ENCODE results near the gene IL1A. TPM values are rescaled to one million over a fixed set of nuclear protein-coding genes. Genes with fewer than 3 reads are reported as not detected.
A peak's percentile ranks its signal among the peaks of the same experiment; 100 is the strongest.

The IL1A gene
- total RNA-seq, 1 experiment from 2014 or later, result not detected

- Histone ChIP-seq H3K4me3 (no peak overlapping the region), H3K27ac (0 out of 2 replicates have a peak overlapping the region, but pooled peaks have one; percentile 16), H3K4me1 (peaks cover 13% of the 10 kb centered on the region), H3K9me3 (replicated peaks) (no peaks in the 10 kb centered on the region), H3K27me3 (no peaks in the 10 kb centered on the region), H3K36me3 (no peaks in the 10 kb centered on the region)
- no peak for DNase-seq
Measured at GRCh38 chr2:112767693-112768330, 16.5 kb downstream of the IL1A start.

- Histone ChIP-seq H3K36me3 (peaks cover 17% of the 10 kb centered on the region), H3K27me3 (no peaks in the 10 kb centered on the region), H3K4me3 (peak overlapping the region; percentile 86), H3K9me3 (replicated peaks) (no peaks in the 10 kb centered on the region), H3K27ac (peak overlapping the region; percentile 82; the same call in 1 of the 2 replicates), H3K4me1 (peaks cover 13% of the 10 kb centered on the region)
- peak in 1 of 2 experiments; percentile 28 for DNase-seq
Measured at GRCh38 chr2:112765251-112765650, 19.0 kb downstream of the IL1A start.

GRCh38 chr2:112764071-112765044, 19.9 kb downstream of the IL1A start, which contains the start of gene CKAP2L:
CKAP2L (minus strand) TSS chr2:112764609; CDS start chr2:112764598, 11 bp downstream.
- Histone ChIP-seq H3K27ac (peak within 1 kb of the TSS; percentile 82), H3K4me3 (peak within 1 kb of the TSS; percentile 86), H3K4me1 (peaks cover 13% of the 10 kb centered on the region), H3K9me3 (replicated peaks) (no peaks in the 10 kb centered on the region), H3K27me3 (no peaks in the 10 kb centered on the region), H3K36me3 (peaks cover 26% of the 10 kb centered on the region)
- peak; percentile 98 to 99 for DNase-seq

- Histone ChIP-seq H3K36me3 (peaks cover 44% of the 10 kb centered on the region), H3K4me3 (no peak overlapping the region), H3K4me1 (no peaks in the 10 kb centered on the region; the same call in 1 of the 2 replicates), H3K27ac (no peak overlapping the region), H3K27me3 (no peaks in the 10 kb centered on the region), H3K9me3 (replicated peaks) (no peaks in the 10 kb centered on the region)
- DNase-seq, result no peak
Measured at GRCh38 chr2:112762276-112762675, 22.0 kb downstream of the IL1A start.

- Histone ChIP-seq H3K4me3 (no peak overlapping the region), H3K36me3 (peaks cover 63% of the 10 kb centered on the region), H3K4me1 (no peaks in the 10 kb centered on the region; the same call in 1 of the 2 replicates), H3K9me3 (replicated peaks) (no peaks in the 10 kb centered on the region), H3K27ac (no peak overlapping the region), H3K27me3 (no peaks in the 10 kb centered on the region)
- no peak for DNase-seq
Measured at GRCh38 chr2:112760149-112760548, 24.1 kb downstream of the IL1A start.

GRCh38 chr2:112758711-112759110, 25.6 kb downstream of the IL1A start:
- no peak overlapping the region for H3K4me3 ChIP-seq
- no peak for DNase-seq
- no peak overlapping the region for H3K27ac ChIP-seq
- H3K36me3 ChIP-seq, result peaks cover 76% of the 10 kb centered on the region
- H3K4me1 ChIP-seq, result no peaks in the 10 kb centered on the region; the same call in 1 of the 2 replicates
- no peaks in the 10 kb centered on the region for H3K27me3 ChIP-seq
- H3K9me3 ChIP-seq (replicated peaks), result no peaks in the 10 kb centered on the region

GRCh38 chr2:112757265-112757664, 27.0 kb downstream of the IL1A start:
- H3K36me3 ChIP-seq, result peaks cover 75% of the 10 kb centered on the region
- no peaks in the 10 kb centered on the region for H3K27me3 ChIP-seq
- no peak overlapping the region for H3K27ac ChIP-seq
- H3K9me3 ChIP-seq (replicated peaks), result no peaks in the 10 kb centered on the region
- H3K4me1 ChIP-seq, result no peaks in the 10 kb centered on the region
- no peak for DNase-seq
- H3K4me3 ChIP-seq, result no peak overlapping the region

GRCh38 chr2:112756207-112756606, 28.1 kb downstream of the IL1A start:
- H3K27me3 ChIP-seq, result no peaks in the 10 kb centered on the region
- no peaks in the 10 kb centered on the region for H3K4me1 ChIP-seq
- H3K4me3 ChIP-seq, result no peak overlapping the region
- H3K9me3 ChIP-seq (replicated peaks), result no peaks in the 10 kb centered on the region
- H3K36me3 ChIP-seq, result peaks cover 77% of the 10 kb centered on the region
- DNase-seq, result no peak
- no peak overlapping the region for H3K27ac ChIP-seq

- Histone ChIP-seq H3K36me3 (peaks cover 79% of the 10 kb centered on the region), H3K27ac (no peak overlapping the region), H3K27me3 (no peaks in the 10 kb centered on the region), H3K4me1 (no peaks in the 10 kb centered on the region), H3K4me3 (no peak overlapping the region), H3K9me3 (replicated peaks) (no peaks in the 10 kb centered on the region)
- DNase-seq, result no peak
Measured at GRCh38 chr2:112755444-112755843, 28.8 kb downstream of the IL1A start.

- no peaks in the 10 kb centered on the region for H3K9me3 ChIP-seq (replicated peaks)
- no peak overlapping the region for H3K27ac ChIP-seq
- H3K27me3 ChIP-seq, result no peaks in the 10 kb centered on the region
- no peaks in the 10 kb centered on the region for H3K4me1 ChIP-seq
- peaks cover 76% of the 10 kb centered on the region for H3K36me3 ChIP-seq
- no peak overlapping the region for H3K4me3 ChIP-seq
- DNase-seq, result no peak
Measured at GRCh38 chr2:112754564-112754963, 29.7 kb downstream of the IL1A start.

GRCh38 chr2:112752667-112753066, 31.6 kb downstream of the IL1A start:
- Histone ChIP-seq H3K27me3 (no peaks in the 10 kb centered on the region), H3K4me1 (no peaks in the 10 kb centered on the region), H3K4me3 (no peak overlapping the region), H3K9me3 (replicated peaks) (no peaks in the 10 kb centered on the region), H3K27ac (no peak overlapping the region), H3K36me3 (peaks cover 77% of the 10 kb centered on the region)
- DNase-seq, result no peak

GRCh38 chr2:112751451-112752197, 32.7 kb downstream of the IL1A start:
- no peaks in the 10 kb centered on the region for H3K9me3 ChIP-seq (replicated peaks)

GRCh38 chr2:112750560-112750843, 33.8 kb downstream of the IL1A start:
- no peak for DNase-seq
- Histone ChIP-seq H3K4me3 (no peak overlapping the region), H3K9me3 (replicated peaks) (no peaks in the 10 kb centered on the region), H3K27me3 (no peaks in the 10 kb centered on the region), H3K36me3 (peaks cover 73% of the 10 kb centered on the region), H3K27ac (no peak overlapping the region), H3K4me1 (no peaks in the 10 kb centered on the region)

More at GRCh38 chr2:112751451-112752197, 32.7 kb downstream of the IL1A start:
- Histone ChIP-seq H3K36me3 (peaks cover 74% of the 10 kb centered on the region), H3K4me1 (no peaks in the 10 kb centered on the region), H3K27ac (no peak overlapping the region), H3K4me3 (no peak overlapping the region), H3K27me3 (no peaks in the 10 kb centered on the region)
- DNase-seq, result no peak

GRCh38 chr2:112749755-112750559, 34.3 kb downstream of the IL1A start:
- no peaks in the 10 kb centered on the region for H3K9me3 ChIP-seq (replicated peaks)
- H3K4me3 ChIP-seq, result no peak overlapping the region
- peaks cover 71% of the 10 kb centered on the region for H3K36me3 ChIP-seq
- peak; percentile 77 to 80 for DNase-seq
- no peak overlapping the region for H3K27ac ChIP-seq
- H3K4me1 ChIP-seq, result no peaks in the 10 kb centered on the region
- no peaks in the 10 kb centered on the region for H3K27me3 ChIP-seq

Data from SJCRH30 (cell line).